ENCODE results near the gene CDKN1C.

CDKN1C gene

DNA sequence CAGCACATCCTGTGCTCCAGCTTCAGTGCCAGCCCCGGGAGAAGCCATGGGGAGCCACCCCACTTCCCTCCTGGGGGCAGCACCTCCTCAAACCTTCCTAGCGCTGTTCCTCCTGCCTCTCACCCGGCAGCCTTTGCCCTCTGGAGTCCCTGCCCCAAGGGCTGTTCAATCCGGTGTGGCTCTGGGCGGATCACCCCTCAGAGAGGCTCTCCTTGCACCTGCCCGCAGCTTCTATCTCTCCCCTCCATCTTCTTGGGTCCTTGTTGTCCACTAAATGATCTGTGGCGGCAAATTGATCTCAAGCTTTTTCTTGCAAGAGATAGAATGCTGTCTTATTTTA, 18.1 kb upstream of the CDKN1C start:
- Mint-ChIP-seq H3K27ac (no peak overlapping the region), H3K36me3 (ENCODE audit: low read depth) (peaks cover 5% of the 10 kb centered on the region), H3K4me3 (peak overlapping the region; percentile 67), H3K9me3 (peaks cover 4% of the 10 kb centered on the region), H3K4me1 (ENCODE audit: low read depth) (peaks cover 25% of the 10 kb centered on the region), H3K27me3 (no peaks in the 10 kb centered on the region)

DNA sequence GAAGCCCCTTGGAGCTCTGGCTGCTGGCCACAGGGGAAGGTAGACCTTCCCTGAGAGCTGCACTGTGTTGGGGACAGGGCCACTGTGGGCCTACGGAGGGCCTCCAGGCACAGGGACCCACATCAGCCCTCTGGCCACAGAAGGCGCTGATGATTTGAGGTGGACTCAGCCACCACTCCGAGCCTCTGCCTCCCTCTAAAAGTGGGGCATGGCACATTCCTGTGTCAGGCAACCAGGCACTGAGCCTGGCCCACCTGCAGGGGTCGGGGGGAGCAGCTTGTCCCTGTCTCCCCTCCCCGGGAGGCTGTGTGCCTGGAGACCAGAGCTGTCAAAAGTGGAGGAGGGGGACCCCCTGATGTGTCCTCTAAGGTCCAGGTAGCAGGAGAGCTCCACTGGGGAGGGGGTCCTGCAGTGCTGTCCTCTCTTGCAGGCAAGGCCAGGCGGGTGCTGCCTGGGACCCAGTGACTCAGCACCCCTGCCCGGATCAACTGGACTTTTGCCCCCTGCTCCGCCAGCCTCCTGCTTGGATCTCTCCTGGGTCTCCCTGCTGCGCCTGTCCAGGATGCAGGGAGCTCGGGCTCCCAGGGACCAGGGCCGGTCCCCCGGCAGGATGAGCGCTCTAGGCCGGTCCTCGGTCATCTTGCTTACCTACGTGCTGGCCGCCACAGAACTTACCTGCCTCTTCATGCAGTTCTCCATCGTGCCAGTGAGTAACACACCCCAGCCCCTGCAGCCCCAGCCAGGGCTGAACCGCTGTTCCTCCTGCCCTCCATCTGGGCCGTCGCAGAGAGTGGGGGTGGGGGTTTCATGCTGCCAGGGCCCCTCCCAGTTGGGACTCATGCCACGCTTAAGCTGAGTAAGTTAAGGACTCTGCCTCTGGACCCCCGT, 17.5 kb upstream of the CDKN1C start:
- Mint-ChIP-seq H3K4me1 (ENCODE audit: low read depth) (peaks cover 31% of the 10 kb centered on the region), H3K9me3 (peaks cover 4% of the 10 kb centered on the region), H3K27ac (no peak overlapping the region), H3K4me3 (peak overlapping the region; percentile 74), H3K27me3 (no peaks in the 10 kb centered on the region), H3K36me3 (ENCODE audit: low read depth) (peaks cover 5% of the 10 kb centered on the region)

DNA sequence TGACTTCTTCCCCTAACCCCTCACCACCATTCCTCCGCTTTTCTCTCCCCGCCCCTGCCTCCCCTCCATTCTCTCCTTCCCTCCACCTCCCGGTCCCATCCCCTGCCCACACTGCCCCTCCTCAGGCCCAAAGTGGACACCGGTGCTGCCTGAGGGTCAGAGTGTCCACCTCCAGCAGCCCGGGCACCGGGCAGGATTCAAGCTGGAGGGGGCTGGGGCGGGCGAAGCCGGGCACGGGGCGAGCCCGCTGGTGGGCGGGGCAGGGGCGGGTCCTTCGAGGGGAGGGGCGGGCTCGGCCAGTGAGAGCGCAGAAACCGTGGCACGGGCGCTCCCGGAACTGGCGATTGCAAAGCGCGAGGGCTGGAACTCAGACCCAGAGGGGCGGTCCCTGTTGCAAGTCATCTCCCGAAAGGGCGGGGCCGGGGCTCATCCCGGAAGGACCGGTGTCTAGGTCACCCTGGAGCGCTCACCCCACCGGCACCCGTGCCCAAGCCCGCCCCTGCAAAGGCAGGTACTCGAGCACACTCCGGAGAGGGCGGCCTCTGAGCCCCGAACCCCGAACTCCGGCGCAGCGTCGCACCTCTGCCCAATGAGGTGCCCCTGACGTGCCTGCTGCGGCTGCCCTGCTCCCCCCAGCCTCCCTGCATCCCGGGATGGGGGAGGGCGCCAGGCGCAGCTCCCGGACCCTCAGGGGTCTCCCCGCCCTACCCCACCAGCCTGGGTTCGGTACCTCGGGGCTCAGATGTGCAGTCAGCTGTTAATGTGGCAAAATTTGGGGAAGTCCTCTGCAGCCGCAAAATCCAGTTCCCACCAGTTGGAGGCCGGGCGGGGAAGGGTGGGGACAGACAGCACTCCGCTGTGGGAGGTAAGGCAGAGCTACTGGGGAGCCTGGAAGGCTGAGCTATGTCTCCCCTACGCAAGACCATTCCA, 16.5 kb upstream of the CDKN1C start:
- no peak overlapping the region for H3K27ac Mint-ChIP-seq
- H3K36me3 Mint-ChIP-seq (ENCODE audit: low read depth), result peaks cover 5% of the 10 kb centered on the region
- H3K9me3 Mint-ChIP-seq, result peaks cover 4% of the 10 kb centered on the region
- peaks cover 35% of the 10 kb centered on the region for H3K4me1 Mint-ChIP-seq (ENCODE audit: low read depth)
- peak overlapping the region; percentile 74 for H3K4me3 Mint-ChIP-seq
- H3K27me3 Mint-ChIP-seq, result no peaks in the 10 kb centered on the region

DNA sequence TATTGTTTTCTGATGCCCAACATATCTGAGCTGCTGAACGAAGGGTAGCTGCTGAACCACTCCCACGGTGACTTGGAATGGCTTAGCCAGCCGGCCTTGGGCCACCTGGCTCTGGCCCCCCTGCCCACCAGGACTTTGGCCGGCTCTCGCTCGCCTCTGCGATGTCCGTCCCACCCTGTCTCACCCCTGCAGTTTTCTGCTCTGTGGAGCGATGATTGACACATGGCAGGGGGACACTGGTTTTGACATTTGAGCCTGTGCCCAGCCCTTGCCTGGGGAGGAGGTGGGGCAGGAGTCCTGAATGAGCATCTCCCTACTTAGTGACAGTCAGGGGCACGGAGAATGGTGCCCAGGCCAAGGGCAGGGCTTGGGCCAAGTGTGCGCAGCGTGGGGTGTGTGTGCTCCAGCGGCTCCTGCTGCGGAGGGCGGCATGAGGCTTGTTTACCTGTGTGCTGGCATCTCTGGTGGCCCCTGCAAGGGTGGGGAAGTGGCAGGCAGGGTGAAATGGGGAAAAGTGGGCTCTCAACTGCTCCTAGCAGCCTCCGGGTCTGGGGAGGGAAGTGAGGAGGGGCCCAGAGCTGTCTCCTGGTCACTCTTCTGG, 15.7 kb upstream of the CDKN1C start:
- Mint-ChIP-seq H3K36me3 (ENCODE audit: low read depth) (peaks cover 5% of the 10 kb centered on the region), H3K27me3 (no peaks in the 10 kb centered on the region), H3K27ac (no peak overlapping the region), H3K9me3 (peaks cover 4% of the 10 kb centered on the region), H3K4me3 (peak overlapping the region; percentile 14), H3K4me1 (ENCODE audit: low read depth) (peaks cover 35% of the 10 kb centered on the region)

DNA sequence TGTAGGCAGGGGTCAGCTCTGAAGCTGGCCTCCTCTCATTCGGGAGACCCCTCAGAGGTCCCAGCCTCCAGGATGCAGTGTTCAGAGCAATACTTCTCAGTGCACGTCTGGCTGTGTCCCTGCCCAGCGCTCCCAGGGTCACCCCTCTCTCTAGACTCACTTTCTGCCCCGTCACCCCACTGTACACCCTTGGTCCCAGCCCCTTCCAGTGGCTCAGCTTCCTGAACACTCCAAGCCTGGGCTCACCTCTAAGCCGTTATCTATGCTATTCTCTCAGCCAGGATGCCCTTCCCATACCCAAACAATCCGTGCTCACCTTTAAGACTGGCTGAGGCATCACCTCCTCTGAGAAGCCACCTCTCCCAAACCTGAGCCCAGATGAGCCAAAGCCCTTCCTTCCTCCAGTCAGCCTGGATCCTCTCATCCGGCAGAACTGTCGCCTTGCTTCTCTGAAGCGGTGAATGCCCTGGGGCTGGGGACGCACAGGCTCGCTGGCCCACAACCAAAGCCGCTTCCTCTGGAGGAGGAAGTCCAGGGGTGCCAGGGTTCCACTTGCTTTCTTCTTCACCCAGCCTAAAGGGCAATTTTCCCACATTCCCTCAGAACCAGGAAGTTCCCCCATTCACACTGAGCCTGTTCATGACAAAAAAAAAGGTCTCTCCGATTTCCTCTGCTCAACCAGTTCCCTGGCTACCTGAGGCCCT, 13.7 kb upstream of the CDKN1C start:
- no peak overlapping the region for H3K4me3 Mint-ChIP-seq
- no peaks in the 10 kb centered on the region for H3K27me3 Mint-ChIP-seq
- H3K9me3 Mint-ChIP-seq, result no peaks in the 10 kb centered on the region
- peak overlapping the region; percentile 65 for H3K27ac Mint-ChIP-seq
- peaks cover 35% of the 10 kb centered on the region for H3K4me1 Mint-ChIP-seq (ENCODE audit: low read depth)
- H3K36me3 Mint-ChIP-seq (ENCODE audit: low read depth), result no peaks in the 10 kb centered on the region

DNA sequence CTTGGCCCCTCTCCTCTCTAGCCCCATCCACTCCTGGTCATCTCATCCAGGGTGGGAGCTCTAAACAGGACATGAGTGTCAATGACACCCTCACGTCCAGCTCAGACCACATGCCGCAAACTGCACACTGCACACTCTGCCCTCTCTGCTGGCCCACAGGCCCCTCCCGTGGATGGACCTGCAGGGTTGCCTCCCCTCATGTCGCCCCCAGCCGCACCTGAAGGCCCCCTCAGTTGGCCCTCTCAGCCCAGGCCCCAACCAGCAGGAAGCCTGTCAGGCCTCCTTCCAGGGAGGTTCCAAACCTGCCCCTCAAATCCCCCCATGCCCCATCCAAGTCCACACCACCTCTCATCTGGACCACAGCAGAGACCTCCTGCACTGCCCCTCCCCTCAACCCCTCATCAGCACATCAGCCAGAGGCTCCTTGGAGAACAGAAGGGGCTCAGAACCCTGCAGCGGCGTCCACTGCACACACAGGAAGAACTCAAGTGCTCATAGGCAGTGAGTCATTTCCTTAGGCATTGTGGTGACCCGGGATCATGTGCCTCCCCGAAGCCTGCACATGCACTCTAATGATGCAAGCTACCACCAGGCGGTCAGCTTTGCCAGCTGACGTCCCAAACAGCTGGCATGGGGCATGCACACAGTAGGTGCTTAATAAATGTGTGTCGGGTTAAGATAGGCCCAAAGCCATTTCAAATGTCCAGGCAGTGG, 12.9 kb upstream of the CDKN1C start:
- H3K9me3 Mint-ChIP-seq, result no peaks in the 10 kb centered on the region
- H3K27me3 Mint-ChIP-seq, result no peaks in the 10 kb centered on the region
- no peaks in the 10 kb centered on the region for H3K36me3 Mint-ChIP-seq (ENCODE audit: low read depth)
- peak overlapping the region; percentile 81 for H3K27ac Mint-ChIP-seq
- peak overlapping the region; percentile 40 for H3K4me3 Mint-ChIP-seq
- peaks cover 32% of the 10 kb centered on the region for H3K4me1 Mint-ChIP-seq (ENCODE audit: low read depth)

DNA sequence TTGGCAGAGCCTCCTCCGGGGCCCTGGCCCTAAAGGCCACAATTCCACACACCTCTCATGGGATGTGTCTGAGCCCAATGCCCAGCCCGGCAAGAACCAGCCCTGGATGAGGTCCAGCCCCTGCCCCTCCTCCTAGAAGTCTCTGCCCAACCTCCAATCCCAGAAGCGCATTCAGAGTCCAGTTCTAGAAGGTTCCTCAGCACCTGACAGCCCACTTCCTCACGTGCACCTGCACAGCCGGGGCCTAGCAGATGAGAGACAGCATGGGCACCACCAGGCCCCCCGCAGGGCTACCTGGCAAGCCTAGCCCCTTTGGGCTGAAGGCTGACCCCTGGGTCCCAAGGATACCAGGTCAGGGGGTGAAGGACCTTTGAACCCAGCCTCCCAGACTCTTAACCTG, 11.5 kb upstream of the CDKN1C start:
- Mint-ChIP-seq H3K36me3 (ENCODE audit: low read depth) (no peaks in the 10 kb centered on the region), H3K27me3 (no peaks in the 10 kb centered on the region), H3K9me3 (no peaks in the 10 kb centered on the region), H3K4me1 (ENCODE audit: low read depth) (peaks cover 32% of the 10 kb centered on the region), H3K27ac (no peak overlapping the region), H3K4me3 (no peak overlapping the region)

DNA sequence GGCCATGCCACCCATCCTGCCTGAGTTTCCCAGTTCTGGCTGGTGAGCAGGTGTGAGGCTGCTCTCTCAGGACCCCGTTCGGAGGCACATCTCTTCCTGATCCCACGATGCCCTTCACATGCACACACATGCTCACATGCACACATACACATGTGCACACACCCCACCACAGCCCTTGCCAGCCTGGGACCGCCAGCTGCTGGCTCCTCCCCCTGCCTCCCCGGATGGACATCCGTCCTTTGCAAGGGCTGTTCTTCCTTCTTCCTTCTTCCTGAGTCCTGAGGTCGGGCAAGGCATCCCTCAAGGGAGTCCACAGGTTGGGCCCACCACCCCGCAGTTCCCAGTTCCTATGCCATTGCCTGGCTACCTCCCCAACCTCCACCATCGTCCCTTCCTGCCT, 10.5 kb upstream of the CDKN1C start:
- H3K27me3 Mint-ChIP-seq, result no peaks in the 10 kb centered on the region
- H3K4me1 Mint-ChIP-seq (ENCODE audit: low read depth), result peaks cover 40% of the 10 kb centered on the region
- no peak overlapping the region for H3K4me3 Mint-ChIP-seq

DNA sequence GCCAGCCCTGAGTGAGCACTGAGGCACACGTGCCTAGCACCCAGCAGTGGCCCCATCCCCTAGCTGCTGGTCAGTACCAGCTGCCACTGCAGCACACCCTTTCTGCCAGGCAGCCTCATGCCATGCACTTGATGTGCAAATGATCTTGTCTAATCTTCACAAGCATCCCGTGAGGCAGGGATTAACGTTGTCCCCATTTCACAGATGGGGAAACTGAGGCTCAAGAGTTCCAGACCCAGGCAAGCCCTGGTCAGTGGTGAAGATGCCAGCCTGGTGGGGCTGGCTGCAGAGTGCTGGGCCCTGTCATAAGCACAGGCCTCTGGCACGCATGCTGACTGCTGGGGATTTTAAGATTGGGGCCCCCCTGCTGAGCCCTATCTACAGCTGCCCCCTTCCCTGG, 8.4 kb upstream of the CDKN1C start:
- Mint-ChIP-seq H3K9me3 (no peaks in the 10 kb centered on the region), H3K36me3 (ENCODE audit: low read depth) (no peaks in the 10 kb centered on the region), H3K4me3 (no peak overlapping the region), H3K4me1 (ENCODE audit: low read depth) (peaks cover 23% of the 10 kb centered on the region), H3K27ac (no peak overlapping the region), H3K27me3 (no peaks in the 10 kb centered on the region)

More for the DNA sequence above, 10.5 kb upstream of the CDKN1C start:
- Mint-ChIP-seq H3K36me3 (ENCODE audit: low read depth) (no peaks in the 10 kb centered on the region), H3K9me3 (no peaks in the 10 kb centered on the region), H3K27ac (no peak overlapping the region)

DNA sequence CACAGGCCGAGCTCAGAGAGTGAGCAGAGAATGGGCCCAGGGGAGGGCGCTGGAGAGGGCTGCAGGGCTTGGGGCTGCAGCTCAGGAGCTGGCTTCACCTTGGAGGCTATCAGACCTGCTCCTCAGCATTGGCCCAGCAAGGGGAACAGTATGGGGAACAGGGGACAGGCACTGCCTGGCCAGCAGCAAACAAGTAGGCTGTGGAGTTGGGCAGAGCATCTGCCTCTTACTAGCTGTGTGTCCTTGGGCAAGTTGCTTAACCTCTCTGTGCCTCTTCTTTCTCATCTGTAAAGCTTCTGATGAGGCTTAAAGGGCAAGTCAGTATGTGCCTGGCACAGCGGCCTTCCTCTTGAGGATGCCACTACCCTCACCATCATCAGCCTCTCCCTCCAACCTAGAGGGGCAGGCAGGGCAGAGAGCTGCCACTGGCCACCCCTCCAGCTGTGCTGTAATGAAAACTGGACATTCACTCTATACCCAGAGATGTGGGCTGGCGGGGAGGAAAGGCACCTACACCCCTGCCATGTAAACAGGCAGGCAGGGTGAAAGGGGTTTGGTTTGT, 7.5 kb upstream of the CDKN1C start:
- Mint-ChIP-seq H3K27me3 (no peaks in the 10 kb centered on the region), H3K4me1 (ENCODE audit: low read depth) (peaks cover 18% of the 10 kb centered on the region), H3K36me3 (ENCODE audit: low read depth) (no peaks in the 10 kb centered on the region)

DNA sequence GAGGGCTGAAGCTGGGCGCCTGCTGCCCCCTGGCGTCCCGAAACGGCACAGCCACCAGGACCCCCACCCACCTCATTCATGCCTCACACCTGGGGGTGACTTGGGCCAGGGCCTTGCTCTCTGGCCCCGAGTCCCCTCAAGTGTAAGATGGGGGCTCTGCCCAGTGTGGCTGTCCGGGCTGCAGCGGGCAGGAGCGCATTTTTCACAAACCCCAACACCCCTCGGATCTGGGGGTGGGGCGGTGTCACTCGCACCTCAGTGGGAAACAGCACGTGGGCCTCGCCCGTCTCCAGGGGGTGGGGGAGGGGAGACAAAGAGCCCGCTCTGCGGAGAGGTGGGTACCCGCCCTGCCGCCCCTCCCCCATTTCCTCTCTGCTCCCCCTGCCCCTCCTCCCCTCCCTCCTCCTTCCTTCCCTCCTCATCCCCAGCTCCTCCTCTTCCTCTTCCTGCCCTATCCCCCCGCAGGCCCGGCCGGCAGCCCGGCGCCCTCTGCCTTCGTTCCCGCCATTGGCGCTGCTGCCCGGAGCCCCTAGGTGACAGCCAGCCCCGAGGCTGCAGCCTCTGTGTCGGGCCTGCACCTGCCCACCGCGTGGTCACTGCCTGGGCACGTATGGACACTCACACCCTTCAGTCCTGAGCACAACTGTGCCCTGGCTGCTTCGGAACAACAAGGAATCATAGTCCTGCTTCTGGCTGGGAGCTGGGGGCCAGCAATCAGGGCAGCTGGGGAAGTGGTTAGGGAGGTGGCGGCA, 6.8 kb upstream of the CDKN1C start:
- peak overlapping the region; percentile 79 for H3K4me3 Mint-ChIP-seq
- peaks cover 14% of the 10 kb centered on the region for H3K4me1 Mint-ChIP-seq (ENCODE audit: low read depth)
- H3K27me3 Mint-ChIP-seq, result no peaks in the 10 kb centered on the region
- peak overlapping the region; percentile 26 for H3K27ac Mint-ChIP-seq
- no peaks in the 10 kb centered on the region for H3K36me3 Mint-ChIP-seq (ENCODE audit: low read depth)
- H3K9me3 Mint-ChIP-seq, result no peaks in the 10 kb centered on the region

More for the DNA sequence above, 7.5 kb upstream of the CDKN1C start:
- peak overlapping the region; percentile 79 for H3K4me3 Mint-ChIP-seq
- H3K9me3 Mint-ChIP-seq, result no peaks in the 10 kb centered on the region
- H3K27ac Mint-ChIP-seq, result peak overlapping the region; percentile 26

DNA sequence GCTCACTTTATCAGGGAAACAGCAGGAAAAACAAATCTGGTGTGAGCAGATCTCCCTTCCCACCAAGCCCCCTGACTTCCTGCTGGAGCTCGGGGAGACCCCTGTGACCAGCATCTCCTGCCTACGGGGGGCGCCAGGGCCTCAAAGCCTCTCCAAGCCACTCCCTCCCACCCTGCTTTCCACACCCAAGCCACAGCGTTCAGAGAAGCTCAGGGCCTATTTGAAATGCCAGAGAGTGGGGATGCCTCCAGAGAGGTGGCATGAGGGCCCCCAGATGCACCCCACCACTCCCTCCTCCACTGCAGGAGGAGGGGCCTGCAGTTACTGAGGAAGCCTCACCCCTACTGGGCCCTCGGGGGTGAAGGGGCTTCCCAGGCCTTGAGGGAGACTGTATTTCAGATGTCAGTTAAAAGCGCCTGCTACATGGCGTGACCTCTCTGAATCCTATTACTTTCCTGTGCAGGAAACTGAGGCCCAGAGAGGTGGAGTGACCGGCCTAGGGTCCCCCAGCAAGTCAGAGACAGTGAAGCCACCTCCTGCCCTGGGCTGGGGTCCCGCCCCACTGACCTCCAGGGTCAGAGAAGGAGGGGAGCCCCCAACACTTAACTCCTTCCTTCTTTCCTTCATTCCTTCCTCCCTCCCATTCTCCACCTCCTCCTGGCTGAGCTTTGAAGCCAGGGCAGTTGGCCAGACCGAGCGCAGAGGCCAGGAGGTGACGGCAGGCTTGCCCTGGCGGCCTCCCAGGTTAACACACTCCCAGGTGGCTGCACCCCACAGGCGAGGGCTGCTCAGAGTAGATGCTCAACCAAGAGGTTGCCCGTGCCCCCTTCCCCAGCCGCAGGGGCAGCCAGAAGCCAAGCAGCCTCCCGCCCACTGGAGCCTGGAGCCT, 6.0 kb upstream of the CDKN1C start:
- Mint-ChIP-seq H3K4me3 (peak overlapping the region; percentile 60), H3K4me1 (ENCODE audit: low read depth) (peaks cover 14% of the 10 kb centered on the region), H3K9me3 (no peaks in the 10 kb centered on the region), H3K27ac (peak overlapping the region; percentile 5), H3K27me3 (no peaks in the 10 kb centered on the region), H3K36me3 (ENCODE audit: low read depth) (no peaks in the 10 kb centered on the region)
